Activated CD4-positive, alpha-beta T cell treated with anti-CD3 and anti-CD28 coated beads, Interleukin-2, amount 10 ng/mL, durations not matched to agents 24 days and 14 days (primary cell): ENCODE results near the gene CASP9. TPM values are rescaled to one million over a fixed set of nuclear protein-coding genes. Genes with fewer than 3 reads are reported as not detected.
"Not testable (repeated sequence)": the region's sequence is repeated elsewhere in the genome, so short reads cannot be mapped to it uniquely, and the experiment has no call there.

Experiments
- DNase-seq: peaks from one replicate; pipeline ENCODE4 v3.0.0; 2022
- H3K27ac Mint-ChIP-seq: one replicate; pipeline ENCODE4 v1.8.0; 2022; ENCODE audit warnings: mild to moderate bottlenecking, mixed read lengths
- H3K27me3 Mint-ChIP-seq: one replicate; pipeline ENCODE4 v1.8.0; 2022; ENCODE audit warnings: mixed read lengths
- H3K36me3 Mint-ChIP-seq: one replicate; pipeline ENCODE4 v1.8.0; 2022; ENCODE audit warnings: low read depth, mild to moderate bottlenecking, mixed read lengths
- H3K4me1 Mint-ChIP-seq: one replicate; pipeline ENCODE4 v1.8.0; 2021; ENCODE audit warnings: mixed read lengths
- H3K4me3 Mint-ChIP-seq: one replicate; pipeline ENCODE4 v1.8.0; 2022; ENCODE audit warnings: mild to moderate bottlenecking, moderate library complexity, mixed read lengths
- H3K9me3 Mint-ChIP-seq: one replicate; pipeline ENCODE4 v1.8.0; 2021; ENCODE audit warnings: mixed read lengths
- intact Hi-C: fragments of 100-400 bp; cut with micrococcal nuclease; formaldehyde crosslinking; loops from one replicate; pipeline ENCODE4 v1.15.1; 2023
- total RNA-seq: library from RNA; stranded (reverse); gene quantifications from 2 replicates; pipeline ENCODE4 v1.2.3, GENCODE V29; 2022

The CASP9 gene
- total RNA-seq, 1 donor from 2014 or later = 17.3 TPM

- H3K9me3 Mint-ChIP-seq, H3K27ac Mint-ChIP-seq, DNase-seq, intact Hi-C loops, H3K27me3 Mint-ChIP-seq, H3K4me3 Mint-ChIP-seq, H3K4me1 Mint-ChIP-seq: not testable (repeated sequence)
- H3K36me3 Mint-ChIP-seq = peaks cover 15% of the 10 kb centered on the region
Observed at GRCh38 chr1:15482455-15482854, 41.6 kb downstream of the CASP9 start.

- Mint-ChIP-seq H3K4me3 (no peak overlapping the region), H3K27me3 (no peaks in the 10 kb centered on the region), H3K36me3 (no peaks in the 10 kb centered on the region), H3K9me3 (no peaks in the 10 kb centered on the region), H3K27ac (no peak overlapping the region), H3K4me1 (peaks cover 2% of the 10 kb centered on the region)
- intact Hi-C loops = no loop called here
- no peak for DNase-seq
Observed at GRCh38 chr1:15479654-15480347, 44.2 kb downstream of the CASP9 start.

DNA sequence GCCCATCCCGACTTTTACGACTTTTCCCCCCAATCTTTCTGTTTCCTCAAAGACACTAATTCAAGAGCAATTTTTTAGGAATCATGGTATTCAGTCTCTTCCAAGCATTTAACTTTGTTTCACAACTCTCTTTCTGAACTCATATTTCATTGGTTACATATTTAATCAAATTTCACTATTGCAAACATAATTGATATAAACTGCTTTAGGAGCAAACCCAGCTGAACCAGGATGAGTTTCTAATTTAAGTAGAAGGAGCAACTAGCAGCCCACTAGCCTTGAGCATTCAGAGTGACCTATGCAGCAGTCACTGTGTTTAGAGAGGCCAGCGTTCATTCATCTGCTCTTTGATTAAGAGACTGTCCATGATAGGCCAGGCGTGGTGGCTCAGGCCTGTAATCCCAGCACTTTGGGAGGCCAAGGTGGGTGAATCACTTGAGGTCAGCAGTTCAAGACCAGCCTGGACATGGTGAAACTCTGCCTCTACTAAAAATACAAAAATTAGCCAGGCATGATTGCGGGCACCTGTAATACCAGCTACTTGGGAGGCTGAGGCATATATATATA, 46.3 kb downstream of the CASP9 start:
- H3K4me1 Mint-ChIP-seq = peaks cover 2% of the 10 kb centered on the region
- H3K9me3 Mint-ChIP-seq = no peaks in the 10 kb centered on the region
- intact Hi-C loops = no loop called here
- no peaks in the 10 kb centered on the region for H3K36me3 Mint-ChIP-seq
- no peak overlapping the region for H3K27ac Mint-ChIP-seq
- H3K27me3 Mint-ChIP-seq = no peaks in the 10 kb centered on the region
- no peak for DNase-seq
- no peak overlapping the region for H3K4me3 Mint-ChIP-seq

DNA sequence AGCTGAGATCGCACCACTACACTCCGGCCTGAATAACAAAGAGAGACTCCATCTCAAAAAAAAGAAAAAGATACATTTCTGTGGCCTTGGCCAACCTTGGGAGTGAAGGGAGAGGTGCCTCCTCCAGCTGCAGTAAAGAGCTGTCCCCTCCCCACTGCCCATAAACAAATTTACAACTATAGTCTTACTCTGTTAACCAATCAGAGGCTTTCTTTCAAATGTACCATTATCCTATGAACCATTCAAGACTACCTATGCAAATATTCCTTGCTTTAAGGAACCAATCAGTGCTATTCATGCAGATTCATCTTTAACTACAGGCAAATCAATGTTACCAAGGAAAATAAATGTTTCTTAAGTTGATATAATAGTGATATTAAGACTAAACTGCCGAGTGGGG, 47.1 kb downstream of the CASP9 start:
- Mint-ChIP-seq H3K27me3 (no peaks in the 10 kb centered on the region), H3K4me3 (no peak overlapping the region), H3K27ac (no peak overlapping the region), H3K36me3 (no peaks in the 10 kb centered on the region), H3K4me1 (peaks cover 2% of the 10 kb centered on the region), H3K9me3 (no peaks in the 10 kb centered on the region)
- DNase-seq = no peak
- intact Hi-C loops = no loop called here

GRCh38 chr1:15475752-15476314, 48.2 kb downstream of the CASP9 start, which contains the start of gene CELA2B:
CELA2B (plus strand) TSS chr1:15476104; CDS start chr1:15476126, 22 bp downstream.
- H3K4me3 Mint-ChIP-seq = no peak within 1 kb of the TSS
- H3K27ac Mint-ChIP-seq = no peak within 1 kb of the TSS
- intact Hi-C loops = no loop called here
- peaks cover 2% of the 10 kb centered on the region for H3K4me1 Mint-ChIP-seq
- H3K27me3 Mint-ChIP-seq = no peaks in the 10 kb centered on the region
- H3K36me3 Mint-ChIP-seq = no peaks in the 10 kb centered on the region
- H3K9me3 Mint-ChIP-seq = no peaks in the 10 kb centered on the region
- no peak for DNase-seq

GRCh38 chr1:15472587-15472986, 51.4 kb downstream of the CASP9 start:
- DNase-seq = no peak
- peaks cover 2% of the 10 kb centered on the region for H3K4me1 Mint-ChIP-seq
- intact Hi-C loops = no loop called here
- no peak overlapping the region for H3K27ac Mint-ChIP-seq
- H3K27me3 Mint-ChIP-seq = peaks cover 2% of the 10 kb centered on the region
- H3K9me3 Mint-ChIP-seq = no peaks in the 10 kb centered on the region
- H3K4me3 Mint-ChIP-seq = no peak overlapping the region
- no peaks in the 10 kb centered on the region for H3K36me3 Mint-ChIP-seq

DNA sequence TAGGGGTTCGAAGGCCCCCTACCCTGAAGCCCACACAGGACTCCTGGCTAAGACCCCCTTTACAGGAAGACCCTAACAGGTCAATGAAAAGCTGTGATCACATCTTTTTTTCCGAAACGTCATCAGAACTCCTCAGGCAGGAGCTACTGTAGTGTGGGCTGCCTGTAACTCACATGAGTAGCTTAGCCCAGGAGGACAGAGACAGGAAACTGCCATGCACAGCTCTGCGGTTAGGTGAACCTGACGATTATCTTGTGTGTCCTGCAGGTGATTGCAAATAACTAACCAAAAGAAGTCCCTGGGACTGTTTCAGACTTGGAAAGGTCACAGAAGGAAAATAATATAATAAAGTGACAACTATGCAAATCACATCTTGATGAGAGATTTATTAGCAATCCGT, 52.3 kb downstream of the CASP9 start:
- H3K4me3 Mint-ChIP-seq, H3K36me3 Mint-ChIP-seq, H3K27ac Mint-ChIP-seq, H3K9me3 Mint-ChIP-seq, H3K27me3 Mint-ChIP-seq, H3K4me1 Mint-ChIP-seq, DNase-seq, intact Hi-C loops: not testable (repeated sequence)

GRCh38 chr1:15471067-15471466, 52.9 kb downstream of the CASP9 start:
- H3K27ac Mint-ChIP-seq, H3K36me3 Mint-ChIP-seq, H3K27me3 Mint-ChIP-seq, DNase-seq, intact Hi-C loops, H3K4me1 Mint-ChIP-seq, H3K4me3 Mint-ChIP-seq, H3K9me3 Mint-ChIP-seq: not testable (repeated sequence)

DNA sequence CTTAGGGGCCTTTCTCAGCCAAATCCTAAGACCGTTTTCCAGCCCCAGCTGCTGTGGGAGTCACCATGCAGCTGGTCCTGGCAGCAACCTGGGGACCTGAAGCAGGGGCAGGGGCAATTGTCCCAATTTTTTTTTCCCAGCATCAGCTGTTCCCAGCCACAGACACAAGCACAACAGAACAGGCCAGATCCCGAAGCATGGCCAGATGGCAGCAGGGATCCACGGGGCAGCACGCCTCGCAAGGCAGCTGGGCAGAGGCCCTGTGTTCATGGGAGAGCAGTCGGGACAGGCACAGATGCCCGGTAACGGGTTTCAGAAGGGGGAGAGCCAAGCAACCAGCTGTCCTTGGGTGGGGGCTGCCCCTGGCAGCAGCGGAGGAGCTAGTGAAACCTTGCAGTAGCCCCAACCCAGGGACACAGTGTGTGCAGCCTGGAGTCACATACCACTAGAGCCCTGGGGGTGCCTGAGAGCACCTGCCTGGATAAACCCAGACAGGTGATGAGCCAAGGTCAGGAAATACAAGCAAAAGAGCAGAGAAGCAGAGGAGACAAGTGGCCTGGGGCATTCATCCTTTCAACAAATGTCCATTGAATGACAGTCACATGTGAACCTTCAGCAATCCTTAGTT, 54.1 kb downstream of the CASP9 start:
- H3K27me3 Mint-ChIP-seq, H3K36me3 Mint-ChIP-seq, H3K9me3 Mint-ChIP-seq, H3K4me1 Mint-ChIP-seq, intact Hi-C loops, DNase-seq, H3K27ac Mint-ChIP-seq, H3K4me3 Mint-ChIP-seq: not testable (repeated sequence)

DNA sequence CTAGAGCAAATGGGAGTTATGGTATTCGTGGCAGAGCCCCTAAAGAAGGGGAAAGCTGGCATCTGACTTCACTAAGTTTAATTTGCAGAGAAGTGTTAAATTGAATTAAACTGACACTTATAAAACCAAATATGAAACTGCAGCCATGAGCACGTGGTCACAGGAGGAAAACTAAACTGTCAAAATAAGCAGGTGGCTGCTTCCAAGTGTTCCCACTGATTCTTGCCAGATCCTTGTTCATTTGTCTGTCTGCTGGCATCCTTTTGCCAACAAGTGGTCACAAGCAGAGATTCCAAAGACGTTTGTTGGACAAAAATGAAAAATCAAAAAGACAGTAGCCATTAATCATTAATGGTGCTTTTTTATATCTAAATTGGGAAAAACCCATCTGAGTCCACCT, 54.7 kb downstream of the CASP9 start:
- no peaks in the 10 kb centered on the region for H3K4me1 Mint-ChIP-seq
- peaks cover 2% of the 10 kb centered on the region for H3K27me3 Mint-ChIP-seq
- intact Hi-C loops = no loop called here
- H3K4me3 Mint-ChIP-seq = no peak overlapping the region
- H3K27ac Mint-ChIP-seq = no peak overlapping the region
- DNase-seq = no peak
- H3K9me3 Mint-ChIP-seq = no peaks in the 10 kb centered on the region
- H3K36me3 Mint-ChIP-seq = no peaks in the 10 kb centered on the region

- DNase-seq = no peak
- Mint-ChIP-seq H3K4me3 (no peak overlapping the region), H3K27ac (no peak overlapping the region), H3K27me3 (peaks cover 2% of the 10 kb centered on the region), H3K4me1 (no peaks in the 10 kb centered on the region), H3K9me3 (no peaks in the 10 kb centered on the region), H3K36me3 (no peaks in the 10 kb centered on the region)
- intact Hi-C loops = no loop called here
Observed at GRCh38 chr1:15468145-15468544, 55.9 kb downstream of the CASP9 start.

DNA sequence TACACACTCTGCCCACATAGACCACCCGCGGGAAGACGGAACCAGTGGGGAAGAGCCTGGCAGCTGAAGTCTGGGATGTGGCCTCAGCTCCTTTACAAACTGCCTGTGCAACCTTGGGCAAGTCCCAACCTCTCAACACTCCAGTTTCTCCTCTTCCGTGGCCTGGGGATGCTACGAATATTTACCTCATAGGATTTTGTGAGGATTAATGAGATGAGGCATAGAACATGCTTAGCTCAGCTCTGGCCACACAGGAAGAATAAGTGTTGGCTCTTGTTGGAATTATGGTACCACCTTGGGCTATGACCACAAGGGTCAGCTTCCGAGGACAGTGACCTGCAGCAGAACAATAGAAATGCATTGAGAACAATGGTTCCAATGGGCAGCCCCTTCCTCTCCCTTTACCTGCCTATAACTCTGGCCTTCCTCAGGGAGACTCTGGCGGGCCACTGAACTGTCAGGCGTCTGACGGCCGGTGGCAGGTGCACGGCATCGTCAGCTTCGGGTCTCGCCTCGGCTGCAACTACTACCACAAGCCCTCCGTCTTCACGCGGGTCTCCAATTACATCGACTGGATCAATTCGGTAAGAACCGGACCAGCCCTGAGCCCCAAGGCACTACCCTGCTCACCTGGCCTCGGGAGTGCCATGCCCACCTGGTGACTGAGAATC, 56.9 kb downstream of the CASP9 start:
- H3K27me3 Mint-ChIP-seq, H3K9me3 Mint-ChIP-seq, H3K27ac Mint-ChIP-seq, intact Hi-C loops, DNase-seq, H3K4me3 Mint-ChIP-seq, H3K36me3 Mint-ChIP-seq, H3K4me1 Mint-ChIP-seq: not testable (repeated sequence)

DNA sequence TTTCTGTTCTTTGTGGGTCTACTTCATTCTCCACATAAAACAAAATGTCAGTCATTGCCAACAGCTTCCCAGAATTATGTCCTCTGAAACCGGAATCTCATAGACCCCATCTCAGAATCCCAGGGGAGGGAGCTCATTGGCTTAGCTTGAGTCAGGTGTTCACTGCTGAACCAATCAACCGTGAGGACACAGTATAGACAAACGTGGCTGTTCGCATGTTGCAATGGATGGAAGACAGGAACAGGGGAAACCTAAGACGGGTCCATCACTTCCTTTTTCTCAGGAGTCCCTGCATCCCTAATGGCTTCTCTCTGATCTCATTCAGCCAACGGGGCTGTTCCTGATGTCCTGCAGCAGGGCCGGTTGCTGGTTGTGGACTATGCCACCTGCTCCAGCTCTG, 58.3 kb downstream of the CASP9 start:
- Mint-ChIP-seq H3K27ac (no peak overlapping the region), H3K4me1 (no peaks in the 10 kb centered on the region), H3K9me3 (no peaks in the 10 kb centered on the region), H3K27me3 (peaks cover 2% of the 10 kb centered on the region), H3K36me3 (no peaks in the 10 kb centered on the region), H3K4me3 (no peak overlapping the region)
- intact Hi-C loops = no loop called here
- no peak for DNase-seq

- H3K9me3 Mint-ChIP-seq, H3K4me3 Mint-ChIP-seq, H3K27me3 Mint-ChIP-seq, H3K27ac Mint-ChIP-seq, H3K36me3 Mint-ChIP-seq, intact Hi-C loops, DNase-seq, H3K4me1 Mint-ChIP-seq: not testable (repeated sequence)
Observed at GRCh38 chr1:15463926-15464322, 60.1 kb downstream of the CASP9 start.
